H7 (cell line): ENCODE measurements around the gene SUSD4. TPM values are rescaled to one million over a fixed set of nuclear protein-coding genes. Genes with fewer than 3 reads are reported as not detected.
"Not testable (repeated sequence)": the region's sequence is repeated elsewhere in the genome, so short reads cannot be mapped to it uniquely, and the experiment has no call there.

Experiments used
- DNase-seq: peaks from one replicate; pipeline ENCODE4 v3.0.0; 2012
- H3K27me3 ChIP-seq: 2 replicates; pipeline ENCODE4 v1.6.0; 2011; ENCODE audit warnings: mild to moderate bottlenecking, low read length; ENCODE audit not compliant: control insufficient read depth, insufficient read depth
- H3K36me3 ChIP-seq: replicated peaks from 2 replicates; pipeline ENCODE4 v1.5.1; 2011; ENCODE audit warnings: low read length; ENCODE audit not compliant: control insufficient read depth, insufficient read depth
- H3K4me3 ChIP-seq: 2 replicates; pipeline ENCODE4 v1.5.1; 2011; ENCODE audit warnings: low read depth, mild to moderate bottlenecking, control low read depth, low read length, moderate library complexity; ENCODE audit not compliant: insufficient read depth
- total RNA-seq: library from RNA; depleted of rRNA; stranded (reverse); fragments of >200 nt; shearing (Covaris generic); gene quantifications from 2 replicates; pipeline ENCODE4 v1.2.3, GENCODE V29; 2014; rRNA removed

The SUSD4 gene
- total RNA-seq, result 0.07 and 4.1 TPM in 2 replicates

GRCh38 chr1:223363856-223364684 is at the start of gene SUSD4:
SUSD4 (minus strand) TSS chr1:223364176; CDS start chr1:223363425, 751 bp downstream.
- DNase-seq, result peak; percentile 92
- H3K4me3 ChIP-seq, result peak within 1 kb of the TSS; percentile 57
- no peaks in the 10 kb centered on the region for H3K36me3 ChIP-seq
- peaks cover 53% of the 10 kb centered on the region for H3K27me3 ChIP-seq

GRCh38 chr1:223413216-223413615 is 49.2 kb upstream of the SUSD4 start:
- Histone ChIP-seq H3K36me3 (no peaks in the 10 kb centered on the region), H3K27me3 (no peaks in the 10 kb centered on the region), H3K4me3 (no peak overlapping the region)
- no peak for DNase-seq

- Histone ChIP-seq H3K27me3 (no peaks in the 10 kb centered on the region), H3K4me3 (no peak overlapping the region), H3K36me3 (no peaks in the 10 kb centered on the region)
- DNase-seq, result no peak
Observed at GRCh38 chr1:223411710-223412109, 47.7 kb upstream of the SUSD4 start.

GRCh38 chr1:223411309-223411708 is 47.3 kb upstream of the SUSD4 start:
- DNase-seq, result no peak
- Histone ChIP-seq H3K4me3 (no peak overlapping the region), H3K36me3 (no peaks in the 10 kb centered on the region), H3K27me3 (no peaks in the 10 kb centered on the region)

- Histone ChIP-seq H3K36me3 (no peaks in the 10 kb centered on the region), H3K4me3 (no peak overlapping the region), H3K27me3 (no peaks in the 10 kb centered on the region)
- no peak for DNase-seq
Observed at GRCh38 chr1:223410036-223410435, 46.1 kb upstream of the SUSD4 start.

- Histone ChIP-seq H3K4me3 (no peak overlapping the region), H3K36me3 (no peaks in the 10 kb centered on the region), H3K27me3 (no peaks in the 10 kb centered on the region)
- no peak for DNase-seq
Observed at GRCh38 chr1:223405507-223405906, 41.5 kb upstream of the SUSD4 start.

- no peaks in the 10 kb centered on the region for H3K36me3 ChIP-seq
- no peak overlapping the region for H3K4me3 ChIP-seq
- no peak for DNase-seq
- H3K27me3 ChIP-seq, result no peaks in the 10 kb centered on the region
Observed at GRCh38 chr1:223403184-223403815, 39.3 kb upstream of the SUSD4 start.

GRCh38 chr1:223402790-223403142 is 38.8 kb upstream of the SUSD4 start:
- H3K36me3 ChIP-seq, result no peaks in the 10 kb centered on the region
- H3K27me3 ChIP-seq, result no peaks in the 10 kb centered on the region
- DNase-seq, result no peak
- no peak overlapping the region for H3K4me3 ChIP-seq

- no peaks in the 10 kb centered on the region for H3K27me3 ChIP-seq
- DNase-seq, result no peak
- H3K36me3 ChIP-seq, result no peaks in the 10 kb centered on the region
- H3K4me3 ChIP-seq, result no peak overlapping the region
Observed at GRCh38 chr1:223401873-223402789, 38.2 kb upstream of the SUSD4 start.

- not testable (repeated sequence) for H3K4me3 ChIP-seq, H3K27me3 ChIP-seq, H3K36me3 ChIP-seq, DNase-seq
Observed at GRCh38 chr1:223399393-223399792, 35.4 kb upstream of the SUSD4 start.

GRCh38 chr1:223394706-223395105 is 30.7 kb upstream of the SUSD4 start:
- Histone ChIP-seq H3K4me3 (no peak overlapping the region), H3K36me3 (no peaks in the 10 kb centered on the region), H3K27me3 (no peaks in the 10 kb centered on the region)
- no peak for DNase-seq

- Histone ChIP-seq H3K4me3 (no peak overlapping the region), H3K27me3 (no peaks in the 10 kb centered on the region), H3K36me3 (no peaks in the 10 kb centered on the region)
- peak; percentile 38 for DNase-seq
Observed at GRCh38 chr1:223394242-223394641, 30.3 kb upstream of the SUSD4 start.

- Histone ChIP-seq H3K27me3 (no peaks in the 10 kb centered on the region), H3K36me3 (no peaks in the 10 kb centered on the region), H3K4me3 (no peak within 1 kb of the TSS)
- peak; percentile 60 for DNase-seq
Observed at GRCh38 chr1:223393275-223394214, 29.6 kb upstream of the SUSD4 start, which contains the start of gene CCDC185. CCDC185 (plus strand) TSS chr1:223393415; CDS start chr1:223393476, 61 bp downstream.

- H3K36me3 ChIP-seq, result no peaks in the 10 kb centered on the region
- no peak for DNase-seq
- no peaks in the 10 kb centered on the region for H3K27me3 ChIP-seq
- no peak overlapping the region for H3K4me3 ChIP-seq
Observed at GRCh38 chr1:223390618-223391017, 26.6 kb upstream of the SUSD4 start.
